ENCODE measurements around the gene ANKMY1. TPM values are rescaled to one million over a fixed set of nuclear protein-coding genes. Genes with fewer than 3 reads are reported as not detected.

The ANKMY1 gene
- total and polyA plus RNA-seq, 2 of the 8 experiments (the other 6 are each of a cell fraction or from before 2014, with no cell fraction given): 4.5 to 4.8 TPM

GRCh38 chr2:240575101-240575965, 17.5 kb upstream of the ANKMY1 start (continued):
- TF ChIP-seq KDM1A (IDR thresholded peaks at IDR 0.05; ENCODE audit: borderline replicate concordance, low read length) (no peak), JUND (IDR thresholded peaks at IDR 0.05; ENCODE audit: low read length) (no peak), SIX5 (IDR thresholded peaks at IDR 0.05; ENCODE audit: low read depth, low read length) (no peak), YY1 (IDR thresholded peaks at IDR 0.05; ENCODE audit: low read depth, low read length) (no peak), HDAC6 (IDR thresholded peaks at IDR 0.05; ENCODE audit: low read depth, low read length) (no peak)
